ENCODE results near the gene ANO10. TPM values are rescaled to one million over a fixed set of nuclear protein-coding genes. Genes with fewer than 3 reads are reported as not detected.
"Not testable (repeated sequence)": the region's sequence is repeated elsewhere in the genome, so short reads cannot be mapped to it uniquely, and the experiment has no call there.

The ANO10 gene
- total RNA-seq, 1 donor from 2014 or later: 47.3 TPM

GRCh38 chr3:43515970-43516635 lies 105.7 kb downstream of the ANO10 start:
- no peak for DNase-seq

- DNase-seq: no peak
Observed at GRCh38 chr3:43515208-43515917, 106.4 kb downstream of the ANO10 start.

- DNase-seq: no peak
Observed at GRCh38 chr3:43512754-43513404, 108.9 kb downstream of the ANO10 start.

- no peak for DNase-seq
Observed at GRCh38 chr3:43506644-43507043, 115.2 kb downstream of the ANO10 start.

- no peak for DNase-seq
Observed at GRCh38 chr3:43505351-43505750, 116.5 kb downstream of the ANO10 start.

GRCh38 chr3:43503067-43503728 lies 118.6 kb downstream of the ANO10 start:
- DNase-seq: no peak

- DNase-seq: no peak
Observed at GRCh38 chr3:43499256-43499655, 122.6 kb downstream of the ANO10 start.

GRCh38 chr3:43497905-43498365 lies 123.9 kb downstream of the ANO10 start:
- no peak for DNase-seq

GRCh38 chr3:43497422-43497821 lies 124.4 kb downstream of the ANO10 start:
- no peak for DNase-seq

- no peak for DNase-seq
Observed at GRCh38 chr3:43496740-43497375, 125.0 kb downstream of the ANO10 start.

- DNase-seq: not testable (repeated sequence)
Observed at GRCh38 chr3:43492932-43493331, 128.9 kb downstream of the ANO10 start.

- not testable (repeated sequence) for DNase-seq
Observed at GRCh38 chr3:43491807-43492206, 130.0 kb downstream of the ANO10 start.

GRCh38 chr3:43490640-43491185 lies 131.1 kb downstream of the ANO10 start:
- no peak for DNase-seq

- no peak for DNase-seq
Observed at GRCh38 chr3:43489930-43490329, 131.9 kb downstream of the ANO10 start.

- DNase-seq: no peak
Observed at GRCh38 chr3:43485931-43486330, 135.9 kb downstream of the ANO10 start.

GRCh38 chr3:43484926-43485488 lies 136.8 kb downstream of the ANO10 start:
- no peak for DNase-seq

- no peak for DNase-seq
Observed at GRCh38 chr3:43481375-43481774, 140.4 kb downstream of the ANO10 start.

- DNase-seq: not testable (repeated sequence)
Observed at GRCh38 chr3:43478839-43479238, 143.0 kb downstream of the ANO10 start.

- DNase-seq: no peak
Observed at GRCh38 chr3:43478118-43478785, 143.6 kb downstream of the ANO10 start.

GRCh38 chr3:43477600-43477999 lies 144.2 kb downstream of the ANO10 start:
- DNase-seq: no peak

- DNase-seq: no peak
Observed at GRCh38 chr3:43473737-43474136, 148.1 kb downstream of the ANO10 start.
